ENCODE measurements around the gene CARS1. TPM values are rescaled to one million over a fixed set of nuclear protein-coding genes. Genes with fewer than 3 reads are reported as not detected.
A peak's percentile ranks its signal among the peaks of the same experiment; 100 is the strongest.

The CARS1 gene
- total RNA-seq, 1 donor from 2014 or later: 26.0 TPM

GRCh38 chr11:3021125-3021524 lies 36.1 kb downstream of the CARS1 start:
- no peak overlapping the region for H3K27ac ChIP-seq
- peaks cover 4% of the 10 kb centered on the region for H3K4me1 ChIP-seq
- no peak for DNase-seq (ENCODE audit: extremely low spot score in 2 of 2)
- H3K9me3 ChIP-seq: no peaks in the 10 kb centered on the region
- no peaks in the 10 kb centered on the region for H3K27me3 ChIP-seq
- intact Hi-C loops (cut with DNase I): no loop called here
- H3K4me3 ChIP-seq: no peak overlapping the region
- peaks cover 0 to 45% of the 10 kb centered on the region in 2 donors for H3K36me3 ChIP-seq
- TF ChIP-seq POLR2AphosphoS5 (IDR thresholded peaks at IDR 0.05; ENCODE audit: insufficient read depth in 1 of 2, low read depth in 1 of 2) (no peak), POLR2A (IDR thresholded peaks at IDR 0.05) (no peak), CTCF (IDR thresholded peaks at IDR 0.05) (peak in 1 of 3 experiments; percentile 19)

- Histone ChIP-seq H3K4me3 (no peak overlapping the region), H3K36me3 (peaks cover 0 to 51% of the 10 kb centered on the region in 2 donors), H3K27ac (no peak overlapping the region), H3K4me1 (peaks cover 4% of the 10 kb centered on the region), H3K27me3 (no peaks in the 10 kb centered on the region), H3K9me3 (no peaks in the 10 kb centered on the region)
- TF ChIP-seq CTCF (IDR thresholded peaks at IDR 0.05) (no peak), POLR2AphosphoS5 (IDR thresholded peaks at IDR 0.05; ENCODE audit: insufficient read depth in 1 of 2, low read depth in 1 of 2) (no peak), POLR2A (IDR thresholded peaks at IDR 0.05) (no peak)
- intact Hi-C loops (cut with DNase I): no loop called here
- no peak for DNase-seq (ENCODE audit: extremely low spot score in 2 of 2)
These were observed 37.2 kb downstream of the CARS1 start for GRCh38 chr11:3020011-3020410.

- Histone ChIP-seq H3K4me1 (peaks cover 4% of the 10 kb centered on the region), H3K9me3 (no peaks in the 10 kb centered on the region), H3K27ac (no peak overlapping the region), H3K36me3 (peaks cover 0 to 66% of the 10 kb centered on the region in 2 donors), H3K27me3 (no peaks in the 10 kb centered on the region), H3K4me3 (no peak overlapping the region)
- DNase-seq (ENCODE audit: extremely low spot score in 2 of 2): no peak
- TF ChIP-seq CTCF (IDR thresholded peaks at IDR 0.05) (no peak), POLR2AphosphoS5 (IDR thresholded peaks at IDR 0.05; ENCODE audit: insufficient read depth in 1 of 2, low read depth in 1 of 2) (no peak), POLR2A (IDR thresholded peaks at IDR 0.05) (no peak)
- intact Hi-C loops (cut with DNase I): no loop called here
These were observed 38.6 kb downstream of the CARS1 start for GRCh38 chr11:3018596-3018995.

GRCh38 chr11:3016861-3017260 lies 40.4 kb downstream of the CARS1 start:
- H3K9me3 ChIP-seq: no peaks in the 10 kb centered on the region
- no peak for DNase-seq (ENCODE audit: extremely low spot score in 2 of 2)
- peaks cover 0 to 77% of the 10 kb centered on the region in 2 donors for H3K36me3 ChIP-seq
- H3K27me3 ChIP-seq: no peaks in the 10 kb centered on the region
- no peak for TF ChIP-seq POLR2A (IDR thresholded peaks at IDR 0.05)
- TF ChIP-seq POLR2AphosphoS5 (IDR thresholded peaks at IDR 0.05; ENCODE audit: insufficient read depth in 1 of 2, low read depth in 1 of 2): no peak
- no peak for TF ChIP-seq CTCF (IDR thresholded peaks at IDR 0.05)
- intact Hi-C loops (cut with DNase I): no loop called here
- H3K27ac ChIP-seq: no peak overlapping the region
- no peaks in the 10 kb centered on the region for H3K4me1 ChIP-seq
- H3K4me3 ChIP-seq: no peak overlapping the region

- TF ChIP-seq CTCF (IDR thresholded peaks at IDR 0.05): no peak
- TF ChIP-seq POLR2A (IDR thresholded peaks at IDR 0.05): no peak
- TF ChIP-seq POLR2AphosphoS5 (IDR thresholded peaks at IDR 0.05; ENCODE audit: insufficient read depth in 1 of 2, low read depth in 1 of 2): no peak
- DNase-seq (ENCODE audit: extremely low spot score in 2 of 2): no peak
- H3K27ac ChIP-seq: no peak overlapping the region
- H3K4me1 ChIP-seq: no peaks in the 10 kb centered on the region
- intact Hi-C loops (cut with DNase I): no loop called here
- H3K27me3 ChIP-seq: no peaks in the 10 kb centered on the region
- peaks cover 0 to 83% of the 10 kb centered on the region in 2 donors for H3K36me3 ChIP-seq
- no peak overlapping the region for H3K4me3 ChIP-seq
- H3K9me3 ChIP-seq: no peaks in the 10 kb centered on the region
These were observed 41.4 kb downstream of the CARS1 start for GRCh38 chr11:3015796-3016195.

Measured in vagina (tissue), 2 donors.